Measurements from ENCODE around the gene STIMATE. TPM values are rescaled to one million over a fixed set of nuclear protein-coding genes. Genes with fewer than 3 reads are reported as not detected.

STIMATE gene
- total RNA-seq, 1 donor, result 15.1 TPM

DNA sequence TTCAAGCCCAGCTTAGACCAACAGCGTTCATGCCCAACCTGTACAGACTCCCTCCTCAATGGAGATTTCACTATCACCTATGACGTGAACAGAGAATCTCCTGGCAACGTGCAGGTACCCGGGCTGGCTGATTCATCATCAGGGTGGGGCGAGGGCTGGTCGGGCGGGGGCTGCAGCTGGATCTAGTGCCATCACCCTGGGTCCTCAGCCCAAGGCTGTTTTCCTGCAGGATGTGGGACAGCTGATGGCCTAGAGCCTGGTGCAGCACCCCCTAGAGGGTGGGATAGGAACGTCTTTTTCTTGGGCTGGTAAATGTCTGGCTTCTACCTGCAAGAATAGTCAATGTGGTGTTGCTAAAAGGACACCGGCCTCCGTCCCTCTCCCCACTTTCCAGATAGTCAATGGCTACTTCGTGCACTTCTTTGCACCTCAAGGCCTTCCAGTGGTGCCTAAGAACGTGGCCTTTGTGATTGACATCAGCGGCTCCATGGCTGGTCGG lies 98.3 kb downstream of the STIMATE start:
- peak; percentile 8 for DNase-seq (ENCODE audit: low read depth)
- TF ChIP-seq, protein P1, sequence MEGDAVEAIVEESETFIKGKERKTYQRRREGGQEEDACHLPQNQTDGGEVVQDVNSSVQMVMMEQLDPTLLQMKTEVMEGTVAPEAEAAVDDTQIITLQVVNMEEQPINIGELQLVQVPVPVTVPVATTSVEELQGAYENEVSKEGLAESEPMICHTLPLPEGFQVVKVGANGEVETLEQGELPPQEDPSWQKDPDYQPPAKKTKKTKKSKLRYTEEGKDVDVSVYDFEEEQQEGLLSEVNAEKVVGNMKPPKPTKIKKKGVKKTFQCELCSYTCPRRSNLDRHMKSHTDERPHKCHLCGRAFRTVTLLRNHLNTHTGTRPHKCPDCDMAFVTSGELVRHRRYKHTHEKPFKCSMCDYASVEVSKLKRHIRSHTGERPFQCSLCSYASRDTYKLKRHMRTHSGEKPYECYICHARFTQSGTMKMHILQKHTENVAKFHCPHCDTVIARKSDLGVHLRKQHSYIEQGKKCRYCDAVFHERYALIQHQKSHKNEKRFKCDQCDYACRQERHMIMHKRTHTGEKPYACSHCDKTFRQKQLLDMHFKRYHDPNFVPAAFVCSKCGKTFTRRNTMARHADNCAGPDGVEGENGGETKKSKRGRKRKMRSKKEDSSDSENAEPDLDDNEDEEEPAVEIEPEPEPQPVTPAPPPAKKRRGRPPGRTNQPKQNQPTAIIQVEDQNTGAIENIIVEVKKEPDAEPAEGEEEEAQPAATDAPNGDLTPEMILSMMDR (IDR thresholded peaks at IDR 0.05; ENCODE audit: insufficient read depth, low read depth, low read length), result peak; percentile 54

DNA sequence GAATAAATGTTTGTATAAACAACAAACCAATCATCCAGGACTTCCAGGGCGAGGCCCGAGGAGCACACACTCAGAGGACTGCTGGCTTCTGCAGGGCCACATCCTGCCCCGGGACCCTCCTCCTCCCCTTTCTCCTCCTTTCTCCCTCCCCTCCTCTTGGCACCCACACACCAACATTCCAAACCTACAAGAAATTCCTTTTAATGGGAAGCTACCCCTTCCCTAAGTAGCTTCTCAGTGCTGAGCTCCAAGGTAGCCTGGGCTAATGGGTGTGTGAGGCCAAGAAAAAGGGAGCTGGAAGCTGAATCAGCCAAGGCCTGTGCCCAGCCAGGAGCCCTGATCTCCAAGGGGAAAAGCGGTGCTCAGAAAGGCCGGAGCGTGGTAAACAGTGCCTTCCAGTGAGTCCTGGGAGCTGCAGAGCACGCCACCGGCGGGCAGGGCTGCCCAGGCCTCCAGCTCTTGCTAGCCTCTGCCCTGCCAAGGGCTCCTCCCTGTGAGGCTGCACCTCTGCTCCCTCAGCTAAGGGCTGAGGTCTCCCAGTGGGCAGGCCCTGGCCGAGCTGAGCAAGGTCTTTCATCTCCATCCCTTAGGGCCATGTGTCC lies 98.9 kb downstream of the STIMATE start:
- H3K4me3 ChIP-seq (ENCODE audit: low read depth, low read length), result no peak overlapping the region
- no peak for DNase-seq (ENCODE audit: low read depth)
- TF ChIP-seq, protein P1 (IDR thresholded peaks at IDR 0.05; ENCODE audit: insufficient read depth, low read depth, low read length), result no peak

More for the DNA sequence above, 98.3 kb downstream of the STIMATE start:
- H3K4me3 ChIP-seq (ENCODE audit: low read depth, low read length), result no peak overlapping the region

DNA sequence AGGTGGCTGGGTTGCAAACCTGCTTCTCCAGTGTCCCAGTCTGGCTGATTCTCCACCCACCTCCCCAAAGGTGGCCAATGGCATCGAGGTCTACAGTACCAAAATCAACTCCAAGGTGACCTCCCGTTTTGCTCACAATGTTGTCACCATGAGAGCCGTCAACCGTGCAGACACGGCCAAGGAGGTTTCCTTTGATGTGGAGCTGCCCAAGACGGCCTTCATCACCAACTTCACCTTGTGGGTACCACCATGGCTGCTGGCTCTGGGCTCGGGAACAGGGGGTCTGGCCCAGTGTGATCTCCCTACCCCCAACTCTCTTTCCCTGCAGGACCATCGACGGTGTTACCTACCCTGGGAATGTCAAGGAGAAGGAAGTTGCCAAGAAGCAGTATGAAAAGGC lies 100.9 kb downstream of the STIMATE start:
- TF ChIP-seq, protein P1 (IDR thresholded peaks at IDR 0.05; ENCODE audit: insufficient read depth, low read depth, low read length), result no peak
- no peak for DNase-seq (ENCODE audit: low read depth)

DNA sequence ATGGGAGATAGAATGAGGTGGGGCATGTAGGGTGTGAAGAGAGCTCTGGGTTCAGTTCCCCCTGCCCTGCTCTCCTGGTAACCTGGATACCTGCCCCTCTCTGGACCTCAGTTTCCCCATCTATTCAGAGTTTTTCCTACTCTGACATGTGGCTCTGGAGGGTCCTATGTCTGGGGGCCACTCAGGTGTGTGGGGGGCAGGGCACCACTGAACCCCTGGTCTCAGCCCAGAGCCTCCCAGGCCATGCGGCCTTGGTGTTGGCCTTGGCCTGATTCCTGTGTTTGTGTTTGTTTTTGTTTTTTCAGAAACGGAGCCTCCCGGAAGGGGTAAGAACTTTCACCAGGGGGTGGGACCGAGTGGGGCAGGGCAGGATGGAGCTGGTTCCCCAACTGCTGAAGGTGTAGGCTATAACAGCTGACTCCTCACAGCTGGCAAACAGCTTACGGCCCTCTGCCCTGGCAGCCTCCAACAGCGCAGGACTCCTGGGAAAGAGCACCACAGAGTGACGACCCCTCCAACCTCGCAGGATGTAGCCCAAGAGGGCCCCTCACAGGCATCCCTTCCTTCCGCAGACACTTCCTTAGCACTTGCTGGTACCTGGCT lies 101.9 kb downstream of the STIMATE start:
- DNase-seq (ENCODE audit: low read depth), result no peak
- H3K4me3 ChIP-seq (ENCODE audit: low read depth, low read length), result no peak overlapping the region
- TF ChIP-seq, protein P1 (IDR thresholded peaks at IDR 0.05; ENCODE audit: insufficient read depth, low read depth, low read length), result no peak

More for the DNA sequence above, 100.9 kb downstream of the STIMATE start:
- no peak overlapping the region for H3K4me3 ChIP-seq (ENCODE audit: low read depth, low read length)

DNA sequence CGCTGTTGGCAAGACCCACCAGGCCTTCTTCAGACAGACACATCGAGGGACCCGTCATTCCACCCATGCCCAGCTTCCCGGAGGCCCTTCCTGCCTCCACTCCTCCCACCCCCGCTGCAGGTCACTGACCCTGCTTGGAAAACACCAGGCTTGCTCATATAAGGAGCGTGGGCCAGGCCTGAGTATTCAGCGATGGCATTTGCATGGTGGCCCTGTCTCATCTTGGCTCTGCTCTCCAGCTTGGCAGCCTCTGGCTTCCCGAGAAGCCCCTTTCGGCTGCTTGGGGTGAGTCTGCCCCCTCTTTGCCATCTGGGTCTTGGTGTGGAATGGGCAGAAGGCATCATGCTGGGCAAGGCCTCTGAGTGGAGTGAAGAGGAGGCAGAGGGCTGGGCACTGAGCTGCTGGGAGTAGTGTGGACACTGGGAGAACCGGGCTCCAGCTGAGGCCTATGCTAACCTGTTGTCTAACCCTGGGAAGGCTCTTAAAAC lies 102.7 kb downstream of the STIMATE start, which contains the start of gene ITIH3:
ITIH3 (plus strand) TSS at position 185 of the 488 bp plus-strand sequence; CDS start at position 193, 8 bp downstream.
- DNase-seq (ENCODE audit: low read depth), result no peak
- TF ChIP-seq, protein P1 (IDR thresholded peaks at IDR 0.05; ENCODE audit: insufficient read depth, low read depth, low read length), result no peak
- no peak within 1 kb of the TSS for H3K4me3 ChIP-seq (ENCODE audit: low read depth, low read length)

DNA sequence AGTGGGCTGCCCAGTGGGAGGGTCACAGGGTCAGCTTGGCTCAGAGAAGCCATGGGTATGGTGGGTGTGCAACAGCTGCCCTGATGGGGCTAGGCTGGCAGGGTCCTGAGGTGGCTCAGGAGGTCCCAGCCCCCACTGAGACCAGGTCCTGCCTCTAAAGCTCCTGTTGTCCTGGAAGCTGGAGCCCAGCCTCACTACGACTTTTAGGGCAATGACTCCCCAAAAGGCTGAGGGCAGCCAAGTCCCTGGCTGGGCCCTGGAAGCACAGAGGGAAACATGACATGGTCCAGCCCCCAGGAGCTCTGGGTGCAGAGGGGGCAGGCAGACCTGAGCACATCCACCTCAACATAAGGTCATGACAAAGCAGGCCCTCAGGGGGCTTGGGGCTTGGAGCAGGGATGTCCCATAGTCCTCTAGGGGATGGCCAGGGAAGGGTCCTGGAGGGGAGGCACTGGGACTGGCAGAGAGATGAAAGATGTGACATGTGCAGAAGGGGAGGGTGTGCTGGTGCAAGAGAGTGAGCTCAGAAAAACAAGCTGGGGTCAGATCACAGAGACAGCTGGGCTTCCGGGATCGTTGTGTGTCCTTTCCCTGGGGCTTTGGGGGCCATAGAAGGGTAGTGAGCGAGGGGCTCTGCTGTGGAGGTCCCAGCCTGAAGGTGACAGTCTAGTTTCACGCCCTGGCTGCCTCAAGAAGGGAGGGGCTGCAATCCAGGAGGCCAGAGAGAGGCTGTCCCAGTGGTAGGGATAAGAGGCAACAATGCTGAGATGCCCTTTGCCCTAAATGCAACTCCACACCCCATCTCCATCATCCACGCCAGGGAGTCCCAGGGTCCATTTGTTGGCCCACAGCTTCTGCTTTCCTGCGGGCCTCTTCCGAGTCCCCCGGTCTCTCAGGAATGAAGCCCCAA lies 103.4 kb downstream of the STIMATE start:
- H3K4me3 ChIP-seq (ENCODE audit: low read depth, low read length), result no peak overlapping the region
- TF ChIP-seq, protein P1 (IDR thresholded peaks at IDR 0.05; ENCODE audit: insufficient read depth, low read depth, low read length), result no peak
- DNase-seq (ENCODE audit: low read depth), result no peak

Data from fibroblast of villous mesenchyme (primary cell).